Kidney glomerular epithelial cell (primary cell): ENCODE results near the gene LSP1.

ENCODE experiments used
- DNase-seq: peaks from one replicate; lab custom pipeline; 2025; lab: John Stamatoyannopoulos, UW

Gene LSP1

GRCh38 chr11:1890856-1891830 lies 38.3 kb downstream of the LSP1 start:
- no peak for DNase-seq

GRCh38 chr11:1891831-1892115 lies 38.9 kb downstream of the LSP1 start, which contains the start of gene PRR33:
TSS of gene PRR33 (minus strand) at chr11:1891895. CDS start at chr11:1890584, 1,311 bp downstream.
- no peak for DNase-seq

DNA sequence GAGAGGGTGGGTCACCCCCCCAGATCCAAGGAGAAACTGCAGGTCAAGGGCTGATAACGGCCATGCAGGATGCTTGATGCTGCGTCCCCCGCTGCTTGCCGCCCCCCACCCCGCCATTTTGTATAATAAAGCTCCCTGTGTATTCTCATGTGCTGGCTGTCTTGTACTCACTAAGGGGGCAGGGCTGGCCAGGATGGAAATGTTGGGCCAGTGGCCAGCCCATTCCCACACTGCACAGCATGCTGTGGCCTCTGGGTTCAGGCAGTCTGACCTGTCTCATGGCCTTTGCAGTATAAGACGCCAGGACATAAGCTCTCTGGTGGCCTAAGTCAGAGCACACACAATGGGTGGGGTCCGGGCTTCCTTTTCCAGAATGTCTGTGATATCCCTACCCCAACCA lies 39.2 kb downstream of the LSP1 start:
- DNase-seq, result no peak

DNA sequence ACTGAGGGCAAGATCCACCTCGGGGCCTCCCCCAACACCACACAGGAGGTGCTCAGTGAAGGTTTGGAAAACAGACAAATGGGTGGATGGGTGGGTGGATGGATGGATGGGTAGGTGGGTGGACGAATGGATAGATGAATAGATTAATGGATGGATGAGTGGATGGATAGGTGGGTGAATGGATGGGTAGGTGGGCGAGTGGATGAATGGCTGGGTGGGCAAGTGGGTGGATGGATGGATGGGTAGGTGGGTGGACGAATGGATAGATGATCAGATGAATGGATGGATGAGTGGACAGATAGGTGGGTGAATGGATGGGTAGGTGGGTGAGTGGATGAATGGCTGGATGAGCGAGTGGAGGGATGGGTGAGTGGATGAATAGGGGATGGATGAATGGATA lies 39.7 kb downstream of the LSP1 start:
- no peak for DNase-seq

GRCh38 chr11:1893581-1894359 lies 40.9 kb downstream of the LSP1 start:
- DNase-seq, result no peak

GRCh38 chr11:1894759-1895158 lies 41.9 kb downstream of the LSP1 start:
- DNase-seq, result no peak

- no peak for DNase-seq
These were observed 43.6 kb downstream of the LSP1 start for GRCh38 chr11:1896468-1896867.

GRCh38 chr11:1896923-1897322 lies 44.0 kb downstream of the LSP1 start:
- DNase-seq, result no peak

- DNase-seq, result no peak
These were observed 46.2 kb downstream of the LSP1 start for GRCh38 chr11:1899090-1899489.

DNA sequence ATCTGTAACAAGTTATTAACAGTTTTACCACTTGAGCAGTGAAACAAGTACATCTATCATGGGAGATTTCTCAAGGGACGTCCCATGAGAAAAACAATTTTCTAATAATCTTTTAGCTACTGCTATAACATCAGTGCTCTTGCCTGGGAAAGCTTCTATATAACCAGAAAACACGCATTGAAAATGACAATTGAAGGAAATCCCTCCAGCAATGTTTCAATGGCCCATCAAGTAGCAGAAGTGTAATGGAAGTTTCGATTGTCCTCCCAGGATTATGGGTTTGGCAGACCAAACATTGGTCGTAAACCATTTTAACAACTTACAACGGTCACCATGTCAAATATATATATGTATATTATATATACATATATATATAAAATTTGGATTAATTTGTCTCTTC lies 46.8 kb downstream of the LSP1 start:
- DNase-seq, result no peak

DNA sequence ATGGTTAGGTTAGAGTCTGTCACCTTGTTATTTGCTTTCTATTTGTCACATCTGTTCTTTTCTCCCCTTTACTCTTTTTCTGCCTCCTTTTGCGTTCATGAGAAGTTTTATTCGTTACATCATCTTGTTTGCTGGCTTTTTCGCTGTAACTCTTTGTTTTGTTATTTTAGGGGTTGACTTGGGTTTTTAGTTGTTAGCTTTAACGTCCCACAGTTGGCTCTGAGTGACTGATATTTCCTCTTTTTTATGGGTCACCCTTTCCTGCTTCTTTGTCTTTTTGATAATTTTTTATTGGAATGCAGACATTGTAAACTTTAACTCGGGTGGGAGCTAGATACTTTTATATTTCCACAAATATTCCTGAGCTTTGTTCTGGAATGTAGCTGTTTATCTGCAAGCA lies 53.3 kb downstream of the LSP1 start:
- DNase-seq, result no peak

- DNase-seq, result no peak
These were observed 53.9 kb downstream of the LSP1 start for GRCh38 chr11:1906611-1907423.

DNA sequence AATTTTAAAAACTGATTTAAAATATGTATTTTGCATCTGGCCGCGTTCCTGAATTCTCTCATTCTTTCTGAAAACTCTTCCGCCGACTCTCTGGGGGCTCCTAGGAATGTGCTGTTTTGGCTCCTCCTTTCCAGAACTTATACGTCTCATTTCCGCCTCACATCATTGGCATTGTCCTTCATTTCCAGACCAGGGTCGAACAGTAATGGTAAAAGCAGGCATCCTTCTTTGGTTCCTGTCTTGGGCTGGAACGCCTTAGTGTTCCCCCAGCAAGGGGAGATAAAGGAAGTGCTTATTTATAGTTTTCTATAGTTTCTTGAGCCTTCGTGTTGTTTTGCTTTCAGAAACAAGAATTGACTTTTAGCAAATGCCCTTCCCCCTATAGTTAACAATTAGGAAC lies 55.7 kb downstream of the LSP1 start:
- DNase-seq, result no peak

DNA sequence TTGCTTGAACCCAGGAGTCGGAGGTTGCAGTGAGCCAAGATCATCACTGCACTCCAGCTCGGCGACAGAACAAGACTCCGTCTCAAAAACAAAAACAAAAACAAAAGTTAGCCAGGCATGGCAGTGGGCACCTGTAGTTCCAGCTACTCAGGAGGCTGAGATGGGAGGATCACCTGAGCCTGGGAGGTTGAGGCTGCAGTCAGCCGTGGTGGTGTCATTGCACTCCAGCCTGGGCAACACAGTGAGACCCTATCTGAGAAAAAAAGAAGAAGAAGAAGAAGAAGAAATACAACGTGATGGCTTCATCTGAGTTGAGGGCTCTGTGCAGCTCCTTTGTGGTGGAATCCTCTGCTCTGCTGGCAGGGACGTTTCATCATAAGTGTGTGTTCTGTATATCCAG lies 56.6 kb downstream of the LSP1 start:
- DNase-seq, result no peak

DNA sequence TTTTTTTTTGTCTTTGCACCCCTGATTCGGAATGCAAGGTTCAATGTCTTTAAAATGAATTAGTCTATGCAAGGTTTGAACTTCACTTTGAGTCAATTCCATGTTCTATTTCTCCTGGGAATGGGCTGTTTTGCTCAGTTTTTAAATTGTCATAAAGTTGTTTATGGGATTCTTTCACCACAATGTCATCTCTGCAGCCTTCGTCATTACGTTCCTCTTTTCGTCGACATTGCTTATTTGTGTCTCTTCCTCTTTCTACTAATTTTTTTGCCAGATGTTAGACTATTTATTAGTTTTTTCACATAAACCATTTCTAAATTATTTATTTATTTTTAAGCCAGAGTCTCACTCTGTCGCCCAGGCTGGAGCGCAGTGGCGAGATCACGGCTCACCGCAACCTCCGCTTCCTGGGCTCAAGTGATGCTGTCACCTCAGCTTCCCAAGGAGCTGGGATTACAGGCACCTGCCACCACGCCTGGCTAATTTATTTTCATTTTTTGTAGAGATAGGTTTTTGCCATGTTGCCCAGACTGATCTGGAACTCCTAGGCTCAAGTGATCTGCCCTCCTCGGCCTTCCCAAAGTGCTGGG lies 59.5 kb downstream of the LSP1 start:
- DNase-seq, result no peak

GRCh38 chr11:1913271-1914060 lies 60.6 kb downstream of the LSP1 start:
- DNase-seq, result no peak

- DNase-seq, result no peak
These were observed 62.9 kb downstream of the LSP1 start for GRCh38 chr11:1915795-1916131.

- no peak for DNase-seq
These were observed 63.5 kb downstream of the LSP1 start for GRCh38 chr11:1916132-1916985.

DNA sequence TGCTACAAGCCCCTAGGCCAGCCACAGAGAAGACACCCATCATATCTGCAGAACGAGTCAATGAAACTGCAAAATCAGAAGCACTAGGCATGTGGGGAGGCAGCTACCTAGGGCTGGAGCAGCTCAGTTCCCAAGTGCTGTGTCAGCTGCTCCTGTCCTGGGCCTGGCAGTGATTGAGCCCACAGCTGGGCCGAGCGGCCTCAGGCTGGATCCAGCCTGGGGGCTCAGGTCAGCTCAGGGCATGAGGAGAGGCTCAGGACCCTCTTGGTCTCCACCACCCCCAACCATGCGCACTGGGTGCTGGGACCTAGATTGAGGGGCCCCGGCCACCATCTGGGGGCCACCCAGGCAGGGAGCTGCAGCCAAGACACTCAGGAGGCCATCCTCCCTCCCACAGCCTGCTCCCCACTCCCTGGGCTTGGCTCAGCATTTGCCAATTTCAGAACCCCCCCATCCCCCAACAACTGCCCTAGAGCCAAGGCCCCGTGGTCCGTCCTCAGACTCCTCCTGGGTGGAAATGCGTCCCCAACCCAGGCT lies 64.2 kb downstream of the LSP1 start:
- DNase-seq, result no peak
